GM21737 (cell line): ENCODE data around the gene AKR1E2.

Experiments
- ATAC-seq: cut with Tn5 transposase; IDR thresholded peaks from one replicate; pipeline ENCODE4 v1.9.1; 2021; ENCODE audit warnings: mild to moderate bottlenecking, moderate library complexity; ENCODE audit not compliant: unreplicated experiment

The AKR1E2 gene

GRCh38 chr10:4889959-4890358, 64.0 kb downstream of the AKR1E2 start:
- ATAC-seq = no peak

GRCh38 chr10:4892681-4893080, 66.7 kb downstream of the AKR1E2 start:
- no peak for ATAC-seq

GRCh38 chr10:4894335-4894734, 68.3 kb downstream of the AKR1E2 start:
- ATAC-seq = no peak
